ENCODE data around the gene FAM83D.

DNA sequence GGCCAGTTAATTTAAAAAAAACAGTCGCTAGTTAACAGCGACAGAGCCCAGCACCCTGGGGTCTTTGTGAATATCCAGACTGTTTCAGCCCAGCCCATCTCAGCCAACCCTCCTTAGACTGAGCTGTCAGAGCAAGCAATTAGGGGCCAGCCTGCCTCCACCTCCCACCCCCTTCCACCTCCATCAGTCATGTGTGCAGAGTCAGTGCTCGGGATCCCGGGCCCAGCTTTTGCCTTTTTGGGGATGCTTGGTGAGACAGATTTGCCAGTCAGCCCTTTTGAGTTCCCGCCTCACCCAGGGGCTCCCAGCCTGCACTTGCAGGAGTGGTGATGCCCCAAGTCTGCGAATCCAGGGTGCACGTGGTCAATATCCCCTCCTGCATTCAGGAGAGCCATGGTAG lies 6.5 kb upstream of the FAM83D start:
- no peak for TF ChIP-seq NRF1 (IDR thresholded peaks at IDR 0.05; ENCODE audit: low read depth, low read length)
- TF ChIP-seq, protein P1, sequence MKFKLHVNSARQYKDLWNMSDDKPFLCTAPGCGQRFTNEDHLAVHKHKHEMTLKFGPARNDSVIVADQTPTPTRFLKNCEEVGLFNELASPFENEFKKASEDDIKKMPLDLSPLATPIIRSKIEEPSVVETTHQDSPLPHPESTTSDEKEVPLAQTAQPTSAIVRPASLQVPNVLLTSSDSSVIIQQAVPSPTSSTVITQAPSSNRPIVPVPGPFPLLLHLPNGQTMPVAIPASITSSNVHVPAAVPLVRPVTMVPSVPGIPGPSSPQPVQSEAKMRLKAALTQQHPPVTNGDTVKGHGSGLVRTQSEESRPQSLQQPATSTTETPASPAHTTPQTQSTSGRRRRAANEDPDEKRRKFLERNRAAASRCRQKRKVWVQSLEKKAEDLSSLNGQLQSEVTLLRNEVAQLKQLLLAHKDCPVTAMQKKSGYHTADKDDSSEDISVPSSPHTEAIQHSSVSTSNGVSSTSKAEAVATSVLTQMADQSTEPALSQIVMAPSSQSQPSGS (IDR thresholded peaks at IDR 0.05; ENCODE audit: low read length), result no peak
